Adipocyte (in vitro differentiated cells): ENCODE data around the gene ATP8B3.
A peak's percentile ranks its signal among the peaks of the same experiment; 100 is the strongest.

ENCODE experiments used
- DNase-seq: peaks from one replicate; pipeline ENCODE4 v3.0.0-alpha.2; 2015; ENCODE audit warnings: low read depth
- H3K27me3 ChIP-seq: replicated peaks from 2 replicates; pipeline ENCODE4 v1.7.0; 2013; ENCODE audit warnings: mild to moderate bottlenecking, low read length, moderate library complexity; ENCODE audit not compliant: control insufficient read depth, insufficient read depth
- H3K36me3 ChIP-seq: 2 replicates; pipeline ENCODE4 v1.7.0; 2013; ENCODE audit warnings: low read length, mild to moderate bottlenecking, moderate library complexity; ENCODE audit not compliant: control insufficient read depth, insufficient read depth, severe bottlenecking
- H3K4me1 ChIP-seq: 2 replicates; pipeline ENCODE4 v1.7.0; 2013; ENCODE audit warnings: mild to moderate bottlenecking, low read length, moderate library complexity; ENCODE audit not compliant: control insufficient read depth, insufficient read depth
- H3K4me3 ChIP-seq: 2 replicates; pipeline ENCODE4 v1.7.0; 2013; ENCODE audit warnings: mild to moderate bottlenecking, low read length, moderate library complexity
- H3K9ac ChIP-seq: 2 replicates; pipeline ENCODE4 v1.7.0; 2013; ENCODE audit warnings: mild to moderate bottlenecking, low read length, moderate library complexity
- H3K9me3 ChIP-seq: 2 replicates; pipeline ENCODE4 v1.7.0; 2013; ENCODE audit warnings: mild to moderate bottlenecking, low read length, moderate library complexity; ENCODE audit not compliant: control insufficient read depth

The ATP8B3 gene

DNA sequence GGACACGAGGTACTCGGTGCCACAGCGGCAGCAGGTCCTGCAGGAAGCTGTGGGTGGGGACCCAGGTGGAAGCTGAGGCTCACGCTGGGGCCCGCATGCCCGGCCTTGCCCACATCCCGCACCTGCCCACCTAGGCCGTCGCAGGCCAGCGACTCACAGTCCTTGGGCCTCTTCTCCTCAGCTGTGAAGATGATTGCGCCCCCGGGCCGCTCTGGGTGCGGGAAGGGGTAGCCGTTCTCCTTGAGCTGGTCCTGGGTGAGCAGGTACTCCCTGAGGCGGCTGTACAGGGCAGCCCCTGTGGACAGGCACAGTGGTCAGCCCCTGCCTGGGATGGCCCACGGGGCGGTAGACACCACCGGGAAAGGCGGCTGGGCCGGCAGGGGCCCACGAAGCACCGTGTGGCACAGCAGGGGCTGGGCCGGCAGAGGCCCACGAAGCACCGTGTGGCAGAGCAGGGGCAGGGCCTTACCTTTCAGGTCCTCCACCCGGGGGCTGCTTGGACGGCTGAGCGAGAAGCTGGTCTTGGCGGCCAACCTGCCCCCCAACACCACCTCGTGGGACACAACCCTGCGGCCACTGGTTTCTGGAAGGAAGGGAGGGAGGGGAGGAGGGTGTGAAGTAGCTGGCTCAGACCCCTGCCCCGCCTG lies 6.6 kb upstream of the ATP8B3 start:
- H3K27me3 ChIP-seq = no peaks in the 10 kb centered on the region
- H3K36me3 ChIP-seq = peaks cover 56% of the 10 kb centered on the region
- H3K4me3 ChIP-seq = no peak overlapping the region
- no peaks in the 10 kb centered on the region for H3K9me3 ChIP-seq
- no peak overlapping the region for H3K9ac ChIP-seq
- DNase-seq = no peak
- H3K4me1 ChIP-seq = no peaks in the 10 kb centered on the region

DNA sequence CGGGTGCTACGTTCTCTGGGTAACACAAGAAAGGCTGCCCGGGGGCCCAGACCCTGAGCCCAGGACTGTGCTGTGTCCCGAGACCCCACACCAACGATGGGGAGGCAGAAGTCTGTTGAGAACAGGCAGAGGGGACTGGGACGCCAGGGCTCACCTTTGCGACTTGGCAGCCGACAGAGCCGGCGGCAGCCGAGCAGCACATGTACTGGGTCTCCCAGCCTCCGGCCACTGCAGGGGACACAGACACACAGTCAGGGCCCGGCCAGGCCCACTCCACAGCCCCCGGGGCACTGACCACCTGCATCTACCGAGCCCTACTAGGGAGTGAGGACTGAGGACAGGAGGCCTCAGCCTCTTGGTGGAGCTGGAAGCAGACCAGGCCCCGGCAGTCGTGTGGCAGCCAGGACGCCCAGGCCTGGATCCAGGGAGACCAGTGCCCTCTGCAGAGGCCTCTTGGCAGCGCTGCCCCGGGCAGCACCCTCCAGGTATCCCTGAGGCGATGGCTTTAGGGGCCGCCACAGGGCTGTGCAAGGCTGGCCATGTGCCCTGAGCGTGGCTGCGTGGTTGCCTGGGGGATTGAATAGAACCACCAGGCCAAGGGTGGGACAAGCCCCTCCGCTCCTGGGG lies 5.6 kb upstream of the ATP8B3 start:
- Histone ChIP-seq H3K9me3 (no peaks in the 10 kb centered on the region), H3K4me1 (peaks cover 6% of the 10 kb centered on the region), H3K27me3 (no peaks in the 10 kb centered on the region), H3K36me3 (peaks cover 56% of the 10 kb centered on the region), H3K4me3 (no peak overlapping the region), H3K9ac (no peak overlapping the region)
- no peak for DNase-seq

DNA sequence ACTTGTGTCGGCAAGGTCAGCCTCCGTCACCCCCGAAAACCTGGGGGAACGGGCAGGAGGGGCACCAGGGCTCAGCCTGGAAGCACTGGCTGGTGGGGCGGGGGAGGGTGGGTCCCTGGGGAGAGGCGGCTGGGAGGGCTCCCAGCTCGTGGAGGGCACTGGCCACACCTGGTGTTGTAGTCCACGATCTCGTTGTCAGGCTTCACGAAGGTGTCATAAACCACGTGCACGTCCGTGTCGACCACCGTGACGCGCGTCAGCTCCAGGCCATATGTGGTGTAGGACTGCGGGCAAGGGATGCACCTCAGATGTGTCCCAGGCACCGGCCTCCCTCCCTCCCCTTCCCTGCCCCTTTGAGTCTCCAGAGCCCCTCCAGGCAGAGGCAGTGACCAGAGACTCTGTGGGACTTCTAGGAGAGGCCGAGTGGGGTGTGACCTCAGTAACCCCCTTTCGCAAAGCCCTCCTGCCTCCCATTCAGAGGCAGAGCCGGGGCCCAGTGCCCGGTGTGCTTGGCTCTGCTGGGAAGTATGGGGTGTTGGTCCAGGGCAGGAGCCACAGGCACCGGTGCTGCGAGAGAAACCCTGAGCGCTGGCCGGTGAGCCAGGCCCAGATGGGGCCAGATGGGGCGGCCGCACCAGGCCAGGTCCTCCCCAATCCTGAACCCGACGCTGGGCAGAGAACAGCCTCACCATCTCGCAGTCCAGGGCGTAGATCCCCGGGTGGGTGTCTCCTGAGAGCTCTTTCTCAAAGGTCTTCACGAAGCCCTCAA lies 4.6 kb upstream of the ATP8B3 start:
- Histone ChIP-seq H3K27me3 (no peaks in the 10 kb centered on the region), H3K4me1 (peaks cover 7% of the 10 kb centered on the region), H3K4me3 (no peak overlapping the region), H3K9ac (no peak overlapping the region), H3K9me3 (no peaks in the 10 kb centered on the region), H3K36me3 (peaks cover 53% of the 10 kb centered on the region)
- no peak for DNase-seq

DNA sequence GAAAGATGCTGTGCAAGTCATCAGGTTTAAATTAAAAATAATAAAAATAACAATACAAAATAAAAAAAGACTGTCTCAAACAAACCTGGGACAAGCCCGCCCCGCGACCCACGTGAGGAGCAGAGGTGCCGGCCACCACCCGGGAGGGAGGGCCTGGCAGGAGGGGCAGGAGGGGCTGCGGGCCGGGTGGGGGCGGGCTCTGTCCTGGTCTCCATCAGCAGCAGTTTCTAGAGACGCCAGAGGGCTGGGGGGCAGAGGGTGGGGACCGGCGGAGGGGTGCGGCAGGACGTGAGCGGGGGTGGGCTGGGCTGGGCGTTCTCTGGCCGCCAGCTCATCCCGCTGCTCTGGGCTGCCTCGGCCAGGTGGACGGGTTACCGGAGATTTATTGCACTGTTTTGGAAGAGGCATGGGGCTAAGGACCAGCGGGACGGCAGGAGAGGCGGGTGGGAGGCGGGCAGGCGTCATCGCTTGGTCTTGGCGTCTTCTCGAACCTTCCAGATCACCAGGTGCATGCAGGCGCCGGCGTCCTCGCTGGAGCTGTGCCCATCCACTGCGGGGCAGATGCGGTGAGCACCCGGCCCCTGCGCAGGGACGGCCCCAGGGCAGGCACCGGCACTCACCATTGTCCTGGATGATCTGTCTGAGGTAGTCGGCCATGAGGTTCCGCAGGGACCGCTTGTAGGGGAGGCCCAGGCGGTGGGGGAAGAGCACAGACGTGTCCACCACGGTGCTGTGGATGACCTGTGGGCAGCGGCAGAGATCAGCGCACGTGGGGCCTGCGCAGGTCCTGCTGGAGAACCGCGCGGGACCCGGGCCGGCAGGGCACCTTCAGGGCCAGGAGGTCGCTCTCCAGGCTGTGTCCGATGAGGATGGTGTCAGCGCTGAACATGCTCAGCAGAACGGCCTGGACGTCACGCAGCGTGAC lies 3.8 kb upstream of the ATP8B3 start:
- Histone ChIP-seq H3K4me3 (no peak overlapping the region), H3K9me3 (no peaks in the 10 kb centered on the region), H3K27me3 (no peaks in the 10 kb centered on the region), H3K9ac (no peak overlapping the region), H3K4me1 (peaks cover 10% of the 10 kb centered on the region), H3K36me3 (peaks cover 50% of the 10 kb centered on the region)
- DNase-seq = no peak

DNA sequence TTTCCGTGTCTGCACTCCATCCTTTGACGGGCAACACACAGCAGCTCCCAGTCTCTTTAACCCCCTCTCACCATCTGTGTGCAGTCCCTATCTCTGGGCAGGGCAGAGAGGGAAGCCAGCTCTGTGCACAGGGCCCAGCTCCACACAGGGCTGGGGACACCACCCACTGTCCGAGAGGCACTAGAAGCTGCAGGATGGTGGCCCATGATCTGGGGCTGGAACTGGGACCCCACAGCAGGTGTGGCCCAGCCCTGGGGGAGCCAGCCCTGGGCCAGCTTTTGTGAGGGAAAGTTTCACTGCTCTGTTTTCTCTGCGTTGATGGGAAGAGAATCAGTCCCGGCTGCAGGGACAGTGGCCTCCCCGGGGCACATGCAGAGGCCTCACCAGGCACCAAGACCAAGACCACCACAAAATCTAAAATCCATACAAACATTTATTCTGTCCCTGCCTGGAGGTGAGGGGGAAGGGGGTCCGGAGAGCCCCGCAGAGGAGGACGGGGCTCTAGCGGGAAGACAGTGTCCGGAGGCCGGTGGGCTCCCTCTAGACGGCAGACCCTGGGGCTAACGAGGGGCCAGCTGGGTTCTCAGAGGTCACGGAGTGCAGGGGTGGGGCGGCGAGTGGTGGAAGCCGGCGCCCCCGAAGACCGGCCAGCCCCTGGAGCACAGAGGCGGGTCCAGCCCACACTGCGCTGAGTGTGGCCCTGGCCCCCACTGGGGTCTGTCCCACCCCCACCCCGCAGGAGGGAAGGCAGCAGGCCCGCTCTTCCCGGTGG lies 2.9 kb upstream of the ATP8B3 start:
- no peaks in the 10 kb centered on the region for H3K9me3 ChIP-seq
- H3K36me3 ChIP-seq = peaks cover 42% of the 10 kb centered on the region
- peaks cover 10% of the 10 kb centered on the region for H3K4me1 ChIP-seq
- H3K4me3 ChIP-seq = no peak overlapping the region
- DNase-seq = no peak
- H3K9ac ChIP-seq = no peak overlapping the region
- H3K27me3 ChIP-seq = no peaks in the 10 kb centered on the region

DNA sequence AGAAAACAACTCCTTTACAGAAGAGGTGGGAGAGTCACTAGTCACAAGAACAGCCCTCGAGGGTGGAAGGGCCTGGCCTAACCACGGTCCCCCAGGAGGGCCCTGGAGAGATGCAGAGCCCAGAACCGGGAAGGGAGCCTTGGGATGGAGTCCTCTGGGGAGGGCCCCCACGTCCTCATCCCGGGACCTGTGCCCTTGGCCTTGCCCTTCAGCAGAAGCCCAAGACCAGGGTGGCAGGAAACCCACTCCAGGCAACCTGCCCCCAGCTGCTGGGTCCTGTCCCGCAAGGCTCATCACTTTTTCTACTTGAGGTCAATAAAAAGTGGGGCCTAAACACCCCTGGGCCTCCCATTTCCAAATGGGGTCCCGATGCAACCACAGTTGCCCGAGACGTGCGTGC lies 2.3 kb upstream of the ATP8B3 start:
- H3K27me3 ChIP-seq = no peaks in the 10 kb centered on the region
- no peak overlapping the region for H3K9ac ChIP-seq
- DNase-seq = no peak
- H3K4me1 ChIP-seq = peaks cover 10% of the 10 kb centered on the region
- no peaks in the 10 kb centered on the region for H3K9me3 ChIP-seq
- H3K4me3 ChIP-seq = no peak overlapping the region
- H3K36me3 ChIP-seq = peaks cover 37% of the 10 kb centered on the region

DNA sequence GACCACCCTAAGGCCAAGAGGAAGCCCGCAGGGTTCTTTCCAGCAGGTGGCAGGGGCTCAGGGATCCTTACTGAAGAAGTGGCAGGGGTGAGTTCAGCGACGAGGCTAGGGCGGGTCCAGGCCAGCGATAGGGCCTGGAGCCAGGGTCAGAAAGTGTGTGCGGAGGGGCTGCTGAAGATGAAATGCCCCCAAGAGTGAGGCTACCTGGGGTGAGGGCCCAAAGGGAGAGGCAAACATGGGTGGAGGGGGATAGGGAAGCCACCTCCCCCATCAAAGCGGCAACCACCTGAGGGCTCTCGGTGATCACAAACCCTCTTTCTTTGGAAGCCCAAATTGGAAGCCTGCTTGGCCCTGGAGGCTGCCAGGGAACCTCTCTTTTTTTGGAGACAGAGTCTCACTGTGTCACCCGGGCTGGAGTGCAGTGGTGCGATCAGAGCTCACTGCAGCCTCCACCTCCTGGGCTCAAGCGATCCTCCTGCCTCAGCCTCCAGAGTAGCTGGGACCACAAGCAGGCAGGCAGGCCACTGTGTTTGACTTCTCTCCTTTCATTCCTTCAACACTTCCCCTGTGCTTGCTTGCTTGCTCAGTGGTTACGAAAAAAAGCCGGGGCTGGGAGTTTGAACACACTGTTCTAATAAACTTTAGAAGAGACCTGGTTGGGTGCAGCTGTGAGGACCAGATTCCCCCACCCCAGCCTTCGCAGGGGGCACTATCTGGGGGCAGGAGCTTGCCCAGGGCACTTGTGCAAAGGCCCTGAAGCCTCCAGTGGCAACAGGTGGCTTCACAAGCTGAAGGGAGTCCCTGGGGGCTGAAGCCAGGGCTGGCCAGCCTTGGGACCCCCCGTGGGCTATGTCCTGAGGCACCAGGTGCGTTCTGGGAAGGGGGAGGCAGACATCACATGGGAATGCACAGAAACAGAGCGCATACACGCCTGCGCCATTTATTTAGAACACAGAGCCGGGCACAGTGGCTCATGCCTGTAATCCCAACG lies 1.4 kb upstream of the ATP8B3 start:
- Histone ChIP-seq H3K9me3 (no peaks in the 10 kb centered on the region), H3K9ac (peak overlapping the region; percentile 71), H3K4me3 (peak overlapping the region; percentile 80), H3K36me3 (peaks cover 33% of the 10 kb centered on the region), H3K27me3 (no peaks in the 10 kb centered on the region), H3K4me1 (peaks cover 10% of the 10 kb centered on the region)
- DNase-seq = no peak

DNA sequence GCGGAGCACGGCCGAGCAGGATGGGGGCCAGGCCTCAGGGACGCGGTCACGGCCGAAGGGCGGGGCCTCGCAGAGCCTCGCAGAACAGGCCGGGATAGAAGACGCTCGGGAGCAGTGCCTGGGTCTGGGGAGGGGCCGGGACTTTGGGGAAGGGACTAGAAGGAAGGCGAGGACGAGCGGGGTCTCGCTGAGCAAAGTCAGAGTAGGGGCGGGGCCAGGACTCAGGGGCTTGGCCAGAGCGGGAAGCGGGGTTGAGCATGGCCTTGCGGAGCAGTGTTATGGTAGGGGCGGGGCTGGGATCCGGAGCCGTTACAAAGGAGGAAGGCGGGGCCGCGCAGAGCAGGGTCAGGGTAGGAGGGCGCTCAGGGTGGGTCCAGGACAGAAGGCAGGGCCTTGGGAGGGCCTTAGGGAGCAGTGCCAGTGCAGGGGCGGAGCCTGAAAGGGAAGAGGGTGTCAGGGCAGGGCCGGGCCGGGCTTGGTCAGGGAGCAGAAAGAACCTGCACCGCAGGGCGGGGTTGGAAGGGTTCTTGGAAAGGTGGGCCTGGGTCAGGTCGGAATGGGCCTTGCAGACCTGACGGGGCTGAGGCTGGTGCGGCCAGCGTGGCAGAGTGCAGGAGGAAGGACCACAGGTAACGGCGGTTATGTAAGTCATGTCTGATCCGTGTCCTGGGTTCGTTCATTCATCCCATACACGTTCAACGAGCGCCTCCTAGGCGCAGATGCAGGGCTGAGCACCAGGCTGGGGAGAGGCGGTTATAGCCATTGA lies 533 bp upstream of the ATP8B3 start:
- no peaks in the 10 kb centered on the region for H3K27me3 ChIP-seq
- peak overlapping the region; percentile 71 for H3K9ac ChIP-seq
- H3K4me3 ChIP-seq = peak overlapping the region; percentile 80
- H3K9me3 ChIP-seq = no peaks in the 10 kb centered on the region
- peaks cover 24% of the 10 kb centered on the region for H3K36me3 ChIP-seq
- H3K4me1 ChIP-seq = peaks cover 10% of the 10 kb centered on the region
- peak; percentile 93 for DNase-seq

DNA sequence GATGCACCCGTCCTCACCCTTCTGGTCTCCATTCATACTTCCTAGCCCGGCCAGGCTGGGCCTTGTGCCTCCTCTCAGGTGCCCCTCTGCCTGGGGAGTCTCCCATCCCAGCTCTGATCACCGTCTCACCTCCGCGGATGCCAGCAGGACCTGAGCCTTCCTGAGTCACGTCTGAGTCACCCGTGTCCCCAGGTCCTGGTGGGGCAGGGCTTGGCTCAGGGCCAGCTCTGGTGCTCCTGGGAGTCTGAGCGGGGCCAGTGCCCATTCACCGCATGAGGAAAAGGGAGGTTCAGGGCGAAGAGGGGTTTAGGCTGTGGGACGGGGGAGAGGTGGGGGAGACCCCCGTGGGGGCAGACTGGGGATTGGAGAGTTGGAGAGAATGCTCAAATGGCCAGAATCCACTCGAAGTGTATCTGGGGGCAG lies 593 bp downstream of the ATP8B3 start:
- H3K9me3 ChIP-seq = no peaks in the 10 kb centered on the region
- no peaks in the 10 kb centered on the region for H3K27me3 ChIP-seq
- H3K4me1 ChIP-seq = peaks cover 10% of the 10 kb centered on the region
- DNase-seq = peak; percentile 52
- H3K36me3 ChIP-seq = peaks cover 14% of the 10 kb centered on the region
- H3K4me3 ChIP-seq = peak overlapping the region; percentile 64
- peak overlapping the region; percentile 34 for H3K9ac ChIP-seq
